ENCODE data around the gene TLL1. TPM values are rescaled to one million over a fixed set of nuclear protein-coding genes. Genes with fewer than 3 reads are reported as not detected.

TLL1 gene
- total RNA-seq, 1 experiment from 2014 or later: not detected

GRCh38 chr4:165828928-165829327 is 44.1 kb upstream of the TLL1 start:
- Histone ChIP-seq H3K23me2 (ENCODE audit: insufficient read length, low read depth, low read length, poor library complexity, severe bottlenecking) (no peaks in the 10 kb centered on the region), H2BK120ac (ENCODE audit: low read depth, low read length, poor library complexity, severe bottlenecking) (no peak overlapping the region), H3K9me3 (ENCODE audit: control insufficient read depth, low read depth, low read length) (no peaks in the 10 kb centered on the region), H2BK15ac (ENCODE audit: low read depth, low read length) (no peak overlapping the region), H3K27me3 (ENCODE audit: insufficient read depth, low read length) (no peaks in the 10 kb centered on the region), H3K4ac (ENCODE audit: low read depth, low read length) (no peak overlapping the region), H2BK20ac (ENCODE audit: low read depth, low read length, poor library complexity, severe bottlenecking) (no peak overlapping the region), H3K14ac (ENCODE audit: insufficient read depth, low read length) (no peak overlapping the region), H3T11ph (ENCODE audit: low read length) (no peak overlapping the region), H4K8ac (replicated peaks; ENCODE audit: insufficient read length, low read depth, low read length) (no peak overlapping the region), H3K56ac (ENCODE audit: insufficient read length, low read depth, low read length) (no peak overlapping the region), H3K4me1 (ENCODE audit: insufficient read depth, low read length) (no peaks in the 10 kb centered on the region), H4K20me1 (ENCODE audit: control insufficient read depth, insufficient read depth, insufficient read length) (no peaks in the 10 kb centered on the region), H2AK5ac (ENCODE audit: insufficient read length, low read length) (no peak overlapping the region), H4K91ac (ENCODE audit: insufficient read length, low read depth, low read length) (no peak overlapping the region), H4K5ac (ENCODE audit: insufficient read length, low read depth, low read length) (no peak overlapping the region), H3K79me1 (ENCODE audit: insufficient read depth, low read depth, low read length, poor library complexity, severe bottlenecking) (no peaks in the 10 kb centered on the region), H3K79me2 (ENCODE audit: insufficient read depth, low read length) (no peaks in the 10 kb centered on the region), H3K27ac (ENCODE audit: insufficient read length, low read depth, low read length) (no peak overlapping the region), H3K9ac (ENCODE audit: extremely low read depth, insufficient read length, low read length) (no peak overlapping the region), H3K4me2 (ENCODE audit: insufficient read depth, insufficient read length, low read length) (no peak overlapping the region), H3K23ac (ENCODE audit: insufficient read length, low read depth, low read length) (no peak overlapping the region), H3K18ac (ENCODE audit: insufficient read length, low read depth, low read length) (no peak overlapping the region), H2AFZ (ENCODE audit: low read length) (no peak overlapping the region), H2BK5ac (ENCODE audit: insufficient read length, low read length) (no peak overlapping the region), H2BK12ac (ENCODE audit: insufficient read length, low read depth, low read length) (no peak overlapping the region)
- Mint-ChIP-seq H3K4me1 (no peaks in the 10 kb centered on the region), H3K36me3 (ENCODE audit: insufficient read depth in 1 of 3, low read depth in 3 of 3) (peaks cover 0 to 4% (median 0%) of the 10 kb centered on the region in 3 experiments; a peak in 1 of 7 replicates), H3K4me3 (no peak overlapping the region), H3K27me3 (ENCODE audit: low read depth) (no peaks in the 10 kb centered on the region), H3K9me3 (peaks cover 0 to 6% of the 10 kb centered on the region in 2 experiments; a peak in 2 of 5 replicates), H3K27ac (no peak overlapping the region)
- no CpG with 5 or more reads among the region's 2 CpGs for WGBS (ENCODE audit: extremely low coverage, insufficient read length, low lambda C conversion rate)
- no peak for DNase-seq
- TF ChIP-seq CTCF (conservative IDR thresholded peaks at IDR 0.05): no peak
